Measurements from ENCODE around the gene SH2B2. TPM values are rescaled to one million over a fixed set of nuclear protein-coding genes. Genes with fewer than 3 reads are reported as not detected.
"Not testable (repeated sequence)": the region's sequence is repeated elsewhere in the genome, so short reads cannot be mapped to it uniquely, and the experiment has no call there.

SH2B2 gene
- total RNA-seq, 2 donors from 2014 or later: 3.1 to 5.0 TPM

DNA sequence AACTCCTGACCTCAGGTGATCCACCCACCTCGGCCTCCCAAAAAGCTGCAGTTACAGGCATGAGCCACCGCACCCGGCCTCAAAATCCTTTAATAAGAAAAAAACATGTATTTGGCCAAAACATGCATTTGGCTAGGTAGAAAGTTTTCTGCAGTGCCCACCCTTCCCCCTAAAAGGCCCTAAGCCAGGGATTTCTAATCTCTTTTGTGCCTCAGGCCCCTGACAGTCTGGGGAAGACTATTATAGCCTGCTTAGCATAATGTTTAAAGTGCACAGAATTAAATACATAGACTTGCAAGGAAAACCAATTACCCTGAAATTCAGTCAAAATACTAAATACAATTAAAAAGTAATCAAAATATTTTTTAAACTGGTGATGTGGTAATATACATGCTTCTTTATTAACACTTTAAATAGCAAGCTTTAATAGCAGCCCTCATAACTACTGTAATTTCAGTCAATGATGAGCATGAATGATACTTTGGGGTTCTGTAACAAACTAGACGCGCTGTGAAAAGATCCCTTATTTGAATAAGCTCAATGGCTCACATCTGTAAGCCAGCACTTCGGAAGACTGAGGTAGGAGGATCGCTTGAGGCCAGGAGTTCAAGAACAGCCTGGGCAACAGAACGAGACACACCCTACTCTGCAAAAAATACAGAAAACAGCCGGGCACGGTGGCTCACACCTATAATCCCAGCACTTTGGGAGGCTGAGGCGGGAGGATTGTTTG, 39.7 kb downstream of the SH2B2 start:
- intact Hi-C loops (cut with DNase I): no loop called here
- Histone ChIP-seq H3K9ac (ENCODE audit: low read depth in 2 of 2, low read length in 2 of 2) (no peak overlapping the region), H3K4me3 (no peak overlapping the region)

GRCh38 chr7:102327183-102327582, 40.5 kb downstream of the SH2B2 start:
- H3K4me3 ChIP-seq; H3K4me1 ChIP-seq; H3K27ac ChIP-seq; H3K9ac ChIP-seq (ENCODE audit: low read depth in 2 of 2, low read length in 2 of 2); H3K36me3 ChIP-seq; intact Hi-C loops (cut with DNase I); H3K9me3 ChIP-seq; DNase-seq; H3K27me3 ChIP-seq: not testable (repeated sequence)

More for the DNA sequence above, 39.7 kb downstream of the SH2B2 start:
- Histone ChIP-seq H3K9me3 (no peaks in the 10 kb centered on the region), H3K27me3 (no peaks in the 10 kb centered on the region), H3K36me3 (no peaks in the 10 kb centered on the region), H3K4me1 (no peaks in the 10 kb centered on the region), H3K27ac (no peak overlapping the region)
- peak; percentile 2 for DNase-seq
- TF ChIP-seq, protein P1, sequence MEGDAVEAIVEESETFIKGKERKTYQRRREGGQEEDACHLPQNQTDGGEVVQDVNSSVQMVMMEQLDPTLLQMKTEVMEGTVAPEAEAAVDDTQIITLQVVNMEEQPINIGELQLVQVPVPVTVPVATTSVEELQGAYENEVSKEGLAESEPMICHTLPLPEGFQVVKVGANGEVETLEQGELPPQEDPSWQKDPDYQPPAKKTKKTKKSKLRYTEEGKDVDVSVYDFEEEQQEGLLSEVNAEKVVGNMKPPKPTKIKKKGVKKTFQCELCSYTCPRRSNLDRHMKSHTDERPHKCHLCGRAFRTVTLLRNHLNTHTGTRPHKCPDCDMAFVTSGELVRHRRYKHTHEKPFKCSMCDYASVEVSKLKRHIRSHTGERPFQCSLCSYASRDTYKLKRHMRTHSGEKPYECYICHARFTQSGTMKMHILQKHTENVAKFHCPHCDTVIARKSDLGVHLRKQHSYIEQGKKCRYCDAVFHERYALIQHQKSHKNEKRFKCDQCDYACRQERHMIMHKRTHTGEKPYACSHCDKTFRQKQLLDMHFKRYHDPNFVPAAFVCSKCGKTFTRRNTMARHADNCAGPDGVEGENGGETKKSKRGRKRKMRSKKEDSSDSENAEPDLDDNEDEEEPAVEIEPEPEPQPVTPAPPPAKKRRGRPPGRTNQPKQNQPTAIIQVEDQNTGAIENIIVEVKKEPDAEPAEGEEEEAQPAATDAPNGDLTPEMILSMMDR (IDR thresholded peaks at IDR 0.05): no peak

- H3K4me3 ChIP-seq; H3K27ac ChIP-seq; DNase-seq; H3K27me3 ChIP-seq; H3K36me3 ChIP-seq; H3K9ac ChIP-seq (ENCODE audit: low read depth in 2 of 2, low read length in 2 of 2); intact Hi-C loops (cut with DNase I); H3K9me3 ChIP-seq; H3K4me1 ChIP-seq: not testable (repeated sequence)
Measured at GRCh38 chr7:102328863-102329262, 42.2 kb downstream of the SH2B2 start.

DNA sequence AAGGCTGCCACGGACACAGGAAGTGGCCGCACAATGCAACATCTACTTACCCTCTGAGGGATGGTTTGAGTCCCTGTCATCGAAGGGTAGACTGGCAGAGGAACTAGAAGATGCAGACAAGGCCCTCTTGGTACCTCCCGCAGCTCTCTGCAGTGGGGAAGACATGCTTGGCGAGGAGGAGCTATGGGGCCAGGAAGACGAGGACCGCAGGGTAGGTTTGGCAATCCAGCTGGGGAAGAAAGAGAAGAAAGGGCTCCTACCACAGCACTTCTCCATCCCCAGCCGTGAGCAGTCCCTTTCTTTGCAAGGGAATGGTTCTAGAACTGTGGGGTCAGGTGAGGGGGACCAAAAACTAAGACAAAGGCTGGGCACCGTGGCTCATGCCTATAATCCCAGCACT, 42.7 kb downstream of the SH2B2 start:
- H3K4me3 ChIP-seq; H3K4me1 ChIP-seq; H3K27ac ChIP-seq; DNase-seq; H3K27me3 ChIP-seq; H3K36me3 ChIP-seq; intact Hi-C loops (cut with DNase I); H3K9me3 ChIP-seq; H3K9ac ChIP-seq (ENCODE audit: low read depth in 2 of 2, low read length in 2 of 2): not testable (repeated sequence)

DNA sequence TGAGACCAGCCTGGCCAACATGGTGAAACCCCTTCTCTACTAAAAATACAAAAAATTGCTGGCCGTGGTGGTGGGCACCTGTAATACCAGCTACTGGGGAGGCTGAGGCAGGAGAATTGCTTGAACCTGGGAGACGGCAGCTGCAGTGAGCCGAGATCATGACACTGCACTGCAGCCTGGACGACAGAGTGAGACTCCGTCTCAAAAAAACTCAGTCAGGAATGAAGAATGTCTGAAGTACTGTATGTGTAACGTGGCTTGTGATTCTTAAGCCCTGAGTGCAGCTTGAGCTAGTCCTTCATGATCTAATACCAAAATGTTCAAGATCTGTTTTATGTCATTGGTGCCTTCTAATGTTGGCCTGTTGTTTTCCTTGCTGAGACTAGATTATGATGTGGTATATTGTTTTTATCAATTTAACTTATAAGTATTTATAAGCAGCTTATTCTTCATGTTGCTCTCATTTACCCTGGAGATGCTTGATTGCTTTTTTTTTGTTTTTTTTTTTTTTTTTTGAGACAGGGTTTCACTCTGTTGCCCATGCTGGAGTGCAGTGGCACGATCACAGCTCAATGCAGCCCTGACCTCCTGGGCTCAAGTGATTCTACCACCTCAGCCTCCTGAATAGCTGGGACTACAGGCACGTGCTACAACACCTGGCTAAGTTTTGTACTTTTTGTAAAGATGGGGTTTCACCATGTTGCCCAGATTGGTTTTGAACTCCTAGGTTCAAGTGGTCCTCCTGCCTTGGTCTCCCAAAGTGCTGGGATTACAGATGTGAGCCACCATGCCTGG, 44.2 kb downstream of the SH2B2 start:
- H3K4me1 ChIP-seq; DNase-seq; H3K9me3 ChIP-seq; intact Hi-C loops (cut with DNase I); H3K27ac ChIP-seq; H3K4me3 ChIP-seq; H3K9ac ChIP-seq (ENCODE audit: low read depth in 2 of 2, low read length in 2 of 2); H3K36me3 ChIP-seq; H3K27me3 ChIP-seq: not testable (repeated sequence)

DNA sequence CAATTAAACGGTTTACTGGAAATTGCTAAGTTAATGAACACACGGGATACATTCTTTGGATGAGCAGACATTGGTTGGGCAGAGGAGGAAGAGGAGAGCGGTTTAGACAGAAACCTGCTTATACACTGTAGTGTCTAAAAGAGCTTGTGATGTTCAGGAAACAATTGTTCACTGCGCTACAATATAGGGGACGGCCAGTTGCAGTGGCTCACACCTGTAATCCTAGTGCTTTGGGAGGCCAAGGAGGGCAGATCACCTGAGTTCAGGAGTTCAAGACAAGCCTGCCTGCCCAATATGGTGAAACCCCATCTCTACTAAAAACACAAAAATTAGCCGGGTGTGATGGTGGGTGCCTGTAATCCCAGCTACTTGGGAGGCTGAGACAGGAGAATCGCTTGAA, 48.9 kb downstream of the SH2B2 start:
- H3K9me3 ChIP-seq; intact Hi-C loops (cut with DNase I); H3K4me1 ChIP-seq; H3K27ac ChIP-seq; H3K4me3 ChIP-seq; DNase-seq; H3K36me3 ChIP-seq; H3K9ac ChIP-seq (ENCODE audit: low read depth in 2 of 2, low read length in 2 of 2); H3K27me3 ChIP-seq: not testable (repeated sequence)

GRCh38 chr7:102337002-102337401, 50.3 kb downstream of the SH2B2 start:
- H3K9me3 ChIP-seq; DNase-seq; H3K9ac ChIP-seq (ENCODE audit: low read depth in 2 of 2, low read length in 2 of 2); intact Hi-C loops (cut with DNase I); H3K36me3 ChIP-seq; H3K27ac ChIP-seq; H3K4me1 ChIP-seq; H3K27me3 ChIP-seq; H3K4me3 ChIP-seq: not testable (repeated sequence)

DNA sequence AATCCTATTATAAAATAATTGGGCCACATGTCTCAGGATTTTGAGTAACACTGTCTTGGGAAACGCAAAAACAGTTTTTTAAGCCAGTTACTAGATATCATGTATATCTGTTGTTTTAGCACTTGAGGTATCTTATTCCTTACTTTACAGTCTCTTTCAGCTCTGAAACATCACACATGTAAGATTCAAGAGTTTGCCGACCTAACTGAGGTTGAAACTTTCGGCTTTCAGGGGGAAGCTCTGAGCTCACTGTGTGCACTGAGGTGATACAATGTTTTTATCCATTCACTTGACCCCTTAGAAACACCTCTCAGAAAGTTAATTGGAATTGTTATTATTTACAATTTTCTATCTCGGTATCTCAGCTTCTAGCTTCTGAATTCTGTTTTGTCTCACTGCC, 50.8 kb downstream of the SH2B2 start:
- H3K27ac ChIP-seq; H3K36me3 ChIP-seq; DNase-seq; H3K4me1 ChIP-seq; H3K4me3 ChIP-seq; H3K9me3 ChIP-seq; H3K27me3 ChIP-seq; intact Hi-C loops (cut with DNase I); H3K9ac ChIP-seq (ENCODE audit: low read depth in 2 of 2, low read length in 2 of 2): not testable (repeated sequence)

DNA sequence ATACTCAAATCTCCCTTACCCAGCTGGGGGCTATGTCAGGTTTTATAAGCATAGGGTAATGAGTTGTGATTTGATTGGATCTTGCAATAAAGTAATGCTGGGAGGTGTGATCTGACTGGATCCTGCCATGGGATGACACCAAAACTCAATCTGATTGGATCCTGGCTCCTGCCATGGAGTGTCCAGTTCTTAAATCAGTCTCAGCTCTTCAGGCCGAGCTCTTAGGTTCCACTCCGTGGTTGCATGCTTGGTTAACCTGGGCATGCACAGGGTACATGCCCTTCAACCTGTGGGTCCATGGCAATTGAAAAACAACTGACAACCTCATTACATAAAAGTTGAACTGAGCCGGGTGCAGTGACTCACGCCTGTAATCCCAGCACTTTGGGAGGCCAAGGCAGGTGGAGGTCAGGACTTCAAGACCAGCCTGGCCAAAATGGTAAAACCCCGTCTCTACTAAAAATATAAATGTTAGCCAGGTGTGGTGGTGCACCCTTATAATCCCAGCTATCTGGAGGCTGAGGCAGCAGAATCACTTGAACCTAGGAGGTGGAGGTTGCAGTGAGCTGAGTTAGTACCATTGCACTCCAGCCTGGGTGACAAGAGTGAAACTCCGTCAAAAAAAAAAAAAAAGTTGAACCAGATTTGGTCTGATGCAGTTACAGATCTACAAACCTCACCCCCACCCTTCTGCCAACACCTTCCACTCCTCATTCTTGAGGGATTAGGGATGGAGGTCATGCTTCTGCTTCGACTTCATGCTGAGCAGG, 54.1 kb downstream of the SH2B2 start:
- H3K4me3 ChIP-seq; H3K4me1 ChIP-seq; intact Hi-C loops (cut with DNase I); H3K9me3 ChIP-seq; H3K9ac ChIP-seq (ENCODE audit: low read depth in 2 of 2, low read length in 2 of 2); H3K27me3 ChIP-seq; DNase-seq; H3K27ac ChIP-seq; H3K36me3 ChIP-seq: not testable (repeated sequence)

DNA sequence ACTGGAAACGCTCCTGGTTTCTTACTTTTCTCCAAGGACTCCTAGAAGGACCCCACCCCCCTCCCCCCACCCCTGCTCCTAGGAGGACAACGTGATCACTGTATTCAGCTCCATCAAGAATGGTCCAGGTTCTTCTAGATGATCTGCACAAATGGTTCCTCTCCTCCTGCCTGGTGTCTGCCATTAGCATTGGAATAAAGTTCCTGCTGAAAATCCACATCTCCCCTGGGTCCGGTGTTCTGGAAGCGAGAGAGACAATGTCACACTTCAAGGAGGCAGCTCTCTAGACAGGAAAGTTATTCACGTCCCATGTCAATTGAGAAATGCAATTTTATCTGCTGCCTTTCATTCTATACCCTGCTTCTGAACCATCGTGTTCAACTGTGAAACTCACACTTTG, 60.3 kb downstream of the SH2B2 start:
- DNase-seq; intact Hi-C loops (cut with DNase I); H3K36me3 ChIP-seq; H3K27me3 ChIP-seq; H3K4me1 ChIP-seq; H3K9me3 ChIP-seq; H3K27ac ChIP-seq; H3K4me3 ChIP-seq; H3K9ac ChIP-seq (ENCODE audit: low read depth in 2 of 2, low read length in 2 of 2): not testable (repeated sequence)

DNA sequence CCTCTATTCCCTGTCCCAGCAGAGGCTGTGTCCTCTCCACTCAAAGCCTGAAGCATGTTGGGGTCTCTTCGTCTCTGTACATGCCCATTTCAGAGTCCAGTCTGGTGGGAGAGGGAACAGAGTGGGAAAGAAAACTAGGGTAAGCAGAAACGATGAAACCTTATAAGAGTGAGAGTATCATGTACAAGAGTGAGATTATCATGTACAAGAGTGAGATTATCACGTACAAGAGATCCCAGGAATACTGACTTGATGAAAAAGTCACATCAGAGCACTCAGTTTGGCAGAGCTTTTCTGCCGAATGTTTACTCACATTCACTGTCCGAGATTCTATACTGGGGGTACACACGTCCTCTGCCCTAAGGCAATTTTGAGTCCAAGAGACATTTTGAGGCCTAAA, 69.7 kb downstream of the SH2B2 start, which contains the start of gene SPDYE6:
Gene SPDYE6, minus strand, starts transcription at position 101 of the 400 bp plus-strand sequence. CDS start 421 bp downstream, outside the sequence.
- H3K27ac ChIP-seq; intact Hi-C loops (cut with DNase I); H3K36me3 ChIP-seq; H3K9ac ChIP-seq (ENCODE audit: low read depth in 2 of 2, low read length in 2 of 2); H3K4me1 ChIP-seq; DNase-seq; H3K9me3 ChIP-seq; H3K4me3 ChIP-seq; H3K27me3 ChIP-seq: not testable (repeated sequence)
